SU-DHL-6 (cell line): ENCODE measurements around the gene GNG5.

Experiments used
- EZH2phosphoT487 ChIP-seq: fragments of 200-600 bp; sonication (generic), shearing (Covaris generic); conservative IDR thresholded peaks from 2 replicates; pipeline ENCODE4 v1.6.1; 2018; ENCODE audit warnings: mild to moderate bottlenecking, antibody characterized with exemption, low read length, moderate library complexity, mixed read lengths
- TF ChIP-seq, protein P1 (sequence below): fragments of 200-600 bp; sonication (generic); IDR thresholded peaks from one replicate; pipeline ENCODE4 v1.5.1; 2017; ENCODE audit warnings: antibody characterized with exemption, mild to moderate bottlenecking, low read length, moderate library complexity; ENCODE audit not compliant: insufficient read depth, poor library complexity, severe bottlenecking

DNA sequence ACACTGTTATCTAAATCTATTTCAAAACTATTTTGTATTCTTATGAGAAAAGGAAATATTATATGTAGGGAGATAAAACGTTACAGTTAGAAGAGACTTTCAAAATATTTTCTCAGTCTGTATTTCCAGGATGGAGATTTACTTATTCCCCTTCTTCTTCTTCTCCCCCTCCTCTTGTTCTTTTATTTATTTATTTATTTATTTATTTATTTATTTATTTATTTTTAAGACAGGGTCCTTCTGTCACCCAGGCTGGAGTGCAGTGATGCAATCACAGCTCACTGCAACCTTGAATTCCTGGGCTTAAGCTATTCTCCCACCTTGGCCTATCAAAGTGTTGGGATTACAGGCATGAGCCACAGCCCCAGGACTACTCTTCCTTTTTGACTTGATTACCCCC, 30.2 kb downstream of the GNG5 start:
- TF ChIP-seq, protein P1, sequence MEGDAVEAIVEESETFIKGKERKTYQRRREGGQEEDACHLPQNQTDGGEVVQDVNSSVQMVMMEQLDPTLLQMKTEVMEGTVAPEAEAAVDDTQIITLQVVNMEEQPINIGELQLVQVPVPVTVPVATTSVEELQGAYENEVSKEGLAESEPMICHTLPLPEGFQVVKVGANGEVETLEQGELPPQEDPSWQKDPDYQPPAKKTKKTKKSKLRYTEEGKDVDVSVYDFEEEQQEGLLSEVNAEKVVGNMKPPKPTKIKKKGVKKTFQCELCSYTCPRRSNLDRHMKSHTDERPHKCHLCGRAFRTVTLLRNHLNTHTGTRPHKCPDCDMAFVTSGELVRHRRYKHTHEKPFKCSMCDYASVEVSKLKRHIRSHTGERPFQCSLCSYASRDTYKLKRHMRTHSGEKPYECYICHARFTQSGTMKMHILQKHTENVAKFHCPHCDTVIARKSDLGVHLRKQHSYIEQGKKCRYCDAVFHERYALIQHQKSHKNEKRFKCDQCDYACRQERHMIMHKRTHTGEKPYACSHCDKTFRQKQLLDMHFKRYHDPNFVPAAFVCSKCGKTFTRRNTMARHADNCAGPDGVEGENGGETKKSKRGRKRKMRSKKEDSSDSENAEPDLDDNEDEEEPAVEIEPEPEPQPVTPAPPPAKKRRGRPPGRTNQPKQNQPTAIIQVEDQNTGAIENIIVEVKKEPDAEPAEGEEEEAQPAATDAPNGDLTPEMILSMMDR, result no peak
- no peak for TF ChIP-seq EZH2phosphoT487
